Gastrocnemius medialis (tissue), 4 donors: Measurements from ENCODE around the gene TMPRSS9.

Source experiments
- POLR2A ChIP-seq, 2 donors: fragments of 450-650 bp; IDR thresholded peaks; one replicate each; pipeline ENCODE4 v1.6.1; 2017; ENCODE audit warnings: antibody characterized with exemption in 2 of 2, mild to moderate bottlenecking in 2 of 2, moderate library complexity in 2 of 2
- TF ChIP-seq, protein P1 (sequence below), 5 experiments: fragments of 450-650 bp in 3 of 5; fragments of 200-600 bp in 2 of 5; sonication (generic) in 2 of 5; IDR thresholded peaks in 4 of 5; conservative IDR thresholded peaks in 1 of 5; 1 replicate in 4 of 5; 2 replicates in 1 of 5; pipeline ENCODE4 v1.5.1; 2016 to 2019; ENCODE audit warnings: antibody characterized with exemption in 5 of 5, mild to moderate bottlenecking in 3 of 5, moderate library complexity in 3 of 5

DNA sequence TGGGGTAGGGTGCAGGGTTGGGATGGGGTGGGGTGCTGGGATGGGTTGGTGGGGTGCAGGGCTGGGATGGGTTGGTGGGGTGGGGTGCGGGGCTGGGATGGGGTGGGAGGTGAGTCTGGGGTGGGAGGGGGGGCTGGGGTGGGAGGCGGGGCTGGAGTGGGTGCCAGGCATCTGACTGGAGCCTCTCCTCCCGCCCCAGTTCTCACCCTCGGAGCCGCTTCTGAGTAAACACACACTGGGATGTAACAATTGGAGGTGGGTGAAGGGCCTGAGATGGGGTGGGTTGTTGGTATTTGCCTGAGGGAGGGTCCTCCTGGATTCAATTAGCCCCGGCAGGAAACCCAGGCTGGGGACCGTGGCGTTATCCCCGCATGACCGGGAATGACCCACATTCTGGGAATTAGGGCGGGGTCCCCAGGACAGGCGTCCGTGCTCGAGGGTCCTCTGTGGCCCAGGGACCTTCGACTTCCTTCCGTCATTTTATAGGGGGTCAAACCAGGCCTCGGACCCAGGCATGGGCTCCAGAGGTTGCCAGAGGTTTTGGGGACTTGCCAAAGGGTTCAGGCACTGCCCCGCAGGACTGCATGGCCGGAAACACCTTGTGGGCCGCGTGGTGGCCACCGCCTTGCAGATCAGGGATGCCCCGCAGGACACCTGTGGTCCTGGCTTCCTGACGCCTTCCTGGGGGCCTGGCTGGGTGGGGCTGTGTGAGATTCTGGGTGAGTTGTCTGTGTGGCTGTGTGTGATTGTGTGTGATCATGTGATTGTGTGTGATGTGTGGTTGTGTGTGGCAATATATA is 1.4 kb downstream of the TMPRSS9 start:
- TF ChIP-seq, protein P1, sequence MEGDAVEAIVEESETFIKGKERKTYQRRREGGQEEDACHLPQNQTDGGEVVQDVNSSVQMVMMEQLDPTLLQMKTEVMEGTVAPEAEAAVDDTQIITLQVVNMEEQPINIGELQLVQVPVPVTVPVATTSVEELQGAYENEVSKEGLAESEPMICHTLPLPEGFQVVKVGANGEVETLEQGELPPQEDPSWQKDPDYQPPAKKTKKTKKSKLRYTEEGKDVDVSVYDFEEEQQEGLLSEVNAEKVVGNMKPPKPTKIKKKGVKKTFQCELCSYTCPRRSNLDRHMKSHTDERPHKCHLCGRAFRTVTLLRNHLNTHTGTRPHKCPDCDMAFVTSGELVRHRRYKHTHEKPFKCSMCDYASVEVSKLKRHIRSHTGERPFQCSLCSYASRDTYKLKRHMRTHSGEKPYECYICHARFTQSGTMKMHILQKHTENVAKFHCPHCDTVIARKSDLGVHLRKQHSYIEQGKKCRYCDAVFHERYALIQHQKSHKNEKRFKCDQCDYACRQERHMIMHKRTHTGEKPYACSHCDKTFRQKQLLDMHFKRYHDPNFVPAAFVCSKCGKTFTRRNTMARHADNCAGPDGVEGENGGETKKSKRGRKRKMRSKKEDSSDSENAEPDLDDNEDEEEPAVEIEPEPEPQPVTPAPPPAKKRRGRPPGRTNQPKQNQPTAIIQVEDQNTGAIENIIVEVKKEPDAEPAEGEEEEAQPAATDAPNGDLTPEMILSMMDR (IDR thresholded peaks at IDR 0.05 in 4 of 5, conservative IDR thresholded peaks at IDR 0.05 in 1 of 5), result no peak
- no peak for TF ChIP-seq POLR2A (IDR thresholded peaks at IDR 0.05)
